ENCODE data around the gene PRPF38B.
A peak's percentile ranks its signal among the peaks of the same experiment; 100 is the strongest.

PRPF38B gene

DNA sequence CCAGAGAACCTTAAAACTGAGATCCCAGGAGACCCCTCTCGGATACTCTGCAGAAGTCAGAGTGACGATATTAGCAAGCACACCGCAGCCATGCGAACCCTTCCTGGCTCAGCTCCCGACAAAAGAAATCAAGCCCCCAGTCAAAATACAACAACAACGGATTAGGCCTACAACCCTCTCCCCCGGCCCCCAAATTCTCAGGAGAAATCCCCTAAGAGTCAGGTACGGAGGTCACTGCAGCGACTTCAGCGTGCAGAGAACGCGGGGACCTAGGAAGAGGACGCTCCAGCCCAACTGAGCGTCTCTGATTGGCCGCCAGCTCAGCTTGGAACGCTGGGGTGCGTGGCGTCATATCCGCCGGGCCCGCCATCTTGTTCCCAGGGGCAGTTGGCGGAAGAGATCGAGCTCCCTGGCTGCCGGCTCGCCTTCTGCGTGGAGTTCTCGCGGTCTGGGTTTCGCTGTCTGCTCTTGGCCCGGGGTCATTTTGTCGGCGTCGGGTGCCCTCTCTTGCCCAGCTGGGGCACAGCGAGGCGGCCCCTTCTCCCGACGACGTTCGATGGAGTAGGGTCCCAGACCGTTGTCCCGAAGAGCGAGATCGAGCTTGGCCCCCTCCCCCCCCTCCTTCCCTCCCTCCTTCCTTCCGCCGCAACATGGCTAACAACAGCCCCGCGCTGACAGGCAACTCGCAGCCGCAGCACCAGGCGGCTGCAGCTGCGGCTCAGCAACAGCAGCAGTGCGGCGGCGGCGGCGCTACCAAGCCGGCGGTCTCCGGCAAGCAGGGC, at the start of gene PRPF38B:
Gene PRPF38B (plus strand): TSS at position 369 of the 782 bp plus-strand sequence. CDS start 282 bp downstream, at position 651.
- Mint-ChIP-seq H3K27me3 (no peaks in the 10 kb centered on the region), H3K27ac (peak within 1 kb of the TSS; percentile 98), H3K36me3 (peaks cover 3% of the 10 kb centered on the region), H3K4me1 (peaks cover 27% of the 10 kb centered on the region), H3K9me3 (no peaks in the 10 kb centered on the region), H3K4me3 (peak within 1 kb of the TSS; percentile 96)
- peak; percentile 89 for ATAC-seq (ENCODE audit: low read depth)
- DNase-seq (ENCODE audit: low spot score in 2 of 2) = peak; percentile 84 to 93

GRCh38 chr1:108643492-108644335, 48.4 kb upstream of the PRPF38B start:
- ATAC-seq (ENCODE audit: low read depth) = peak; percentile 55

GRCh38 chr1:108644984-108645383, 47.1 kb upstream of the PRPF38B start:
- ATAC-seq (ENCODE audit: low read depth) = no peak
- Mint-ChIP-seq H3K4me1 (peaks cover 21% of the 10 kb centered on the region), H3K4me3 (no peak overlapping the region), H3K27me3 (no peaks in the 10 kb centered on the region), H3K27ac (peak overlapping the region; percentile 36), H3K36me3 (peaks cover 10% of the 10 kb centered on the region), H3K9me3 (no peaks in the 10 kb centered on the region)
- DNase-seq (ENCODE audit: low spot score in 2 of 2) = no peak

More at GRCh38 chr1:108643492-108644335, 48.4 kb upstream of the PRPF38B start:
- no peak overlapping the region for H3K27ac Mint-ChIP-seq
- H3K27me3 Mint-ChIP-seq = no peaks in the 10 kb centered on the region
- H3K4me1 Mint-ChIP-seq = peaks cover 24% of the 10 kb centered on the region
- H3K36me3 Mint-ChIP-seq = peaks cover 9% of the 10 kb centered on the region
- H3K4me3 Mint-ChIP-seq = no peak overlapping the region
- DNase-seq (ENCODE audit: low spot score in 2 of 2) = peak in 1 of 2 donors; percentile 28
- no peaks in the 10 kb centered on the region for H3K9me3 Mint-ChIP-seq

- Mint-ChIP-seq H3K4me1 (peaks cover 21% of the 10 kb centered on the region), H3K27ac (peak overlapping the region; percentile 33), H3K27me3 (no peaks in the 10 kb centered on the region), H3K36me3 (peaks cover 9% of the 10 kb centered on the region), H3K9me3 (no peaks in the 10 kb centered on the region), H3K4me3 (no peak overlapping the region)
- DNase-seq (ENCODE audit: low spot score in 2 of 2) (no peak), ATAC-seq (ENCODE audit: low read depth) (no peak)
These were observed 46.4 kb upstream of the PRPF38B start for GRCh38 chr1:108645564-108646184.

DNA sequence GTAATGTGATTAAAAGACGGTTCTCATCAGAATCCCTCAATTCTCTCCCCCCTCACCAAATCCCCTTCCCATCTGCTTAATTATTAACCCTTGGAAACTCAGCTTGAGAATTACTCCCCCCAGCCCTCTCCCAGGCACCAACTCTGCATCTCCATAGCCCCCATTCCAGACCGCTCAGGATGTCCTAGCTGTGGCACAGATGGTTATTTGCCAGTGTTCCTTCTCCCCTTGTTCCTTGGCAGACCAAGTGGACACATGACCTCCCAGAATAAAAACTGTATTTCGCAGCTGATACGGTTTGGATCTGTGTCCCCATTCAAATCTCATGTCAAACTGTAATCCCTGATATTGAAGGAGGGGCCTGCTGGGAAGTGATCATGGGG, 45.9 kb upstream of the PRPF38B start:
- H3K9me3 Mint-ChIP-seq = no peaks in the 10 kb centered on the region
- no peak overlapping the region for H3K4me3 Mint-ChIP-seq
- DNase-seq (ENCODE audit: low spot score in 2 of 2) (no peak), ATAC-seq (ENCODE audit: low read depth) (no peak)
- H3K27ac Mint-ChIP-seq = peak overlapping the region; percentile 88
- H3K4me1 Mint-ChIP-seq = peaks cover 21% of the 10 kb centered on the region
- peaks cover 9% of the 10 kb centered on the region for H3K36me3 Mint-ChIP-seq
- H3K27me3 Mint-ChIP-seq = no peaks in the 10 kb centered on the region

DNA sequence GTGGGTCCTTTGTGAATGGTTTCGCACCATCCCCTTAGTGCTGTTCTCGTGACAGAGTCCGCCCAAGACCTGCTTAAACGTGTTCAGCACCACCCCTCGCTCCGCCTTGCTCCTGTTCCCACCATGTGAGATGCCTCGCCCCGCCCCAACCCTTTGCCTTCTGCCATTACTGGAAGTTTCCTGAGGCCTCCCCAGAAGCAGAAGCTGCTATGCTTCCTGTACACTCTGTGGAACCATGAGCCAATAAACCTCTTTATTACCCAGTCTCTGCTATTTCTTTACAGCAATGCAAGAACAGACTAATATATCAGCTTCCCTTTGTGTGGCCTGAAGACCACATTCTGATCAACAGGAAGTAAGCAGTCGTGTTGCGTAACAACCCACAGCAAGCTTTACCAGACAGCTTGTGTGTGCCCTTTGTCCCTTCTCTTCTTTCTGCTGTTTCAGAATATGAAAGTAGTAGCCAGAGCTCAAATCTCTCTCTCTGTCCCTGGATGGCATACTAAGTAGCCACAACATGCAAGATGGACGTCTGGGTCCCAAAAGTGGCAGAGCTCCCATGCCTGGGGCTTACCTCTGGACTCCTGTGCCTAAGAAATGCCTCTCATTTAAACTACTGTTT, 45.4 kb upstream of the PRPF38B start:
- peak; percentile 91 for ATAC-seq (ENCODE audit: low read depth)
- Mint-ChIP-seq H3K4me1 (peaks cover 21% of the 10 kb centered on the region), H3K27me3 (no peaks in the 10 kb centered on the region), H3K36me3 (peaks cover 14% of the 10 kb centered on the region), H3K9me3 (peaks cover 2% of the 10 kb centered on the region), H3K27ac (peak overlapping the region; percentile 88), H3K4me3 (no peak overlapping the region)
- peak in 1 of 2 donors; percentile 12 for DNase-seq (ENCODE audit: low spot score in 2 of 2)

- ATAC-seq (ENCODE audit: low read depth) = no peak
- no peaks in the 10 kb centered on the region for H3K27me3 Mint-ChIP-seq
- H3K4me1 Mint-ChIP-seq = no peaks in the 10 kb centered on the region
- H3K4me3 Mint-ChIP-seq = no peak overlapping the region
- no peak overlapping the region for H3K27ac Mint-ChIP-seq
- H3K9me3 Mint-ChIP-seq = peaks cover 2% of the 10 kb centered on the region
- H3K36me3 Mint-ChIP-seq = peaks cover 18% of the 10 kb centered on the region
- DNase-seq (ENCODE audit: low spot score in 2 of 2) = no peak
These were observed 38.5 kb upstream of the PRPF38B start for GRCh38 chr1:108653431-108654105.

DNA sequence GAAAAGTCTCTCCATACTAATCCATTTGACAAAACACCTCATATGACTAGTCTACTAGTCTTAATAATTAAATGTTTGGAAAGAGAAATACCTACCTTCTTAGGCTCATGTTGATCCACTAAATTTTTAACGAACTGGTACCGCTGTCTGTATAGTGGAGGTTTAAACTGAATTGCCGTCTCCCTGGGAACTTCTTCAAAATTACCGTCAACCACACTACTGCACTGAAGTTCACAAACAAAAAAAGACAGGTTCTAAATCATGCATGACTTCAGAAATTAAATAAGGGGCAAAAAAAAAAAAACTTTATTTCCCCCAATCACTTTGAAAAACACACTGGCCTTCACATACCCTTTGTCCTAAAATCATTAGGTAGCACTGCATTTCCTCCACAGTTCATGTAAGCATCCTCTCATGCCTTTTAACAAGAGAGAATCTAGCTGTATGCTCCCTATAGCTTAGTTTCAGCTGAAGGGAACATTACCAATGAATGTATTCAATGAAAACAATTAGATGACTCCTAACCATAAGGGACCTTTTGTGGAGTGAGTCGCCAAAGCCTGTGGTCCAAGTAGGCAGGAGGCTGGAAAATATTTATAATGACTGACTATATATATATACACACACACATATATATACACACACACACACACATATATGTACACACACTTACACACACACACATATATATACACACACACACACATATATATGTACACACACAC, 34.6 kb upstream of the PRPF38B start:
- Mint-ChIP-seq H3K4me1 (no peaks in the 10 kb centered on the region), H3K9me3 (no peaks in the 10 kb centered on the region), H3K4me3 (no peak overlapping the region), H3K27me3 (no peaks in the 10 kb centered on the region), H3K36me3 (peaks cover 5% of the 10 kb centered on the region), H3K27ac (no peak overlapping the region)
- ATAC-seq (ENCODE audit: low read depth) (no peak), DNase-seq (ENCODE audit: low spot score in 2 of 2) (no peak)

DNA sequence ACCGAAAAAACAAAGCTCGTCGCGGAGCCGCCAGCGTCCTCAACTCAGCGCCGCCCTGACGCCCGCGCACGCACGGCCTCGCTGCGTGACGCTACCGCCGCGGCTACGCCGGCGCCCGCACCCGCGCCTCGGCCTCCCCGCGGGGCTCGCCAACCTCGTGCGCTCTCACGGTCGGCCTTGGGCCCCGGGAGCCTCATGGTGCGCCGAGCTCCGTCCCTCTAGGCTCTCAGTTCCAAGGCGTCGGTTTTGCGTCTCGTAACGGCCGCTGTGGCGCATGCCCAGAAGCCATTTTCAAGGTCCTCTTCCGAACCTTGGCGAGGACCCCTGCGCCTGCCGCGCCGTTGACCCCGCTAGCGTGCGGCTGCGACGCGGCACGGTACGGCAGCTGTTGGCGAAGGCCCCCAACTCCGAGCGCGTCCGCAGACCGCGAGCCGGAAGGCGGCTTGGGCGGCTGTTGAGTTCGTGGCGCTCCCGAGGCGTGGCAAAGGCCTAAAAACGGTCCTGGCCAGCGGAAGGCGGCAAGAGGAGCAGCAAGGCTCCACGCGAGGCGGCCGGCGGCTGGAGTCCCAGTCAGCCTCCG, 31.0 kb upstream of the PRPF38B start, which contains the start of gene HENMT1:
Gene HENMT1 (minus strand): TSS at position 64 of the 580 bp plus-strand sequence. CDS start 1,209 bp downstream, outside the sequence.
- no peaks in the 10 kb centered on the region for H3K27me3 Mint-ChIP-seq
- ATAC-seq (ENCODE audit: low read depth) (peak; percentile 82), DNase-seq (ENCODE audit: low spot score in 2 of 2) (peak; percentile 71 to 80)
- no peaks in the 10 kb centered on the region for H3K9me3 Mint-ChIP-seq
- H3K36me3 Mint-ChIP-seq = peaks cover 1% of the 10 kb centered on the region
- H3K4me3 Mint-ChIP-seq = peak within 1 kb of the TSS; percentile 84
- peak within 1 kb of the TSS; percentile 92 for H3K27ac Mint-ChIP-seq
- no peaks in the 10 kb centered on the region for H3K4me1 Mint-ChIP-seq

- H3K4me1 Mint-ChIP-seq = no peaks in the 10 kb centered on the region
- H3K4me3 Mint-ChIP-seq = no peak overlapping the region
- DNase-seq (ENCODE audit: low spot score in 2 of 2) (no peak), ATAC-seq (ENCODE audit: low read depth) (no peak)
- H3K36me3 Mint-ChIP-seq = no peaks in the 10 kb centered on the region
- H3K27ac Mint-ChIP-seq = no peak overlapping the region
- H3K9me3 Mint-ChIP-seq = no peaks in the 10 kb centered on the region
- no peaks in the 10 kb centered on the region for H3K27me3 Mint-ChIP-seq
These were observed 29.0 kb upstream of the PRPF38B start for GRCh38 chr1:108663074-108663473.

DNA sequence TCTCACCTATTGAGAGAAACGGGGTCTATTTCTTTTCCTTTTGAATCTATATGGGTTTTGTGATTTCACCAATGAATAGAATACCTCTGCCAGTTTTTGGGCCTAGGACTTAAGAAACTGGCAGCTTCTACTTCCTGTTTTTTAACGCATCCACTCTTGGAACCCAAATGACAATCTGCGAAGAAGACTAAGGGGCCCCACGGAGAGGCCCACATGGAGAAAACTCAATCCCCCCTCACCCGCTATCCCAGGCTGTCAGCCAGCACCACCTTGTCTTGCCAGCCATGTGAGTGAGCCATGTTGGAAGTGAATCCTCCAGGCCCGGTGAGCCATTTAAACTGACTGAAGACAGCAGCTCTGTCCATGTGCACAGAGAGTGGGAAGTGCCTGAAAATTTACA, 27.6 kb upstream of the PRPF38B start:
- H3K27me3 Mint-ChIP-seq = no peaks in the 10 kb centered on the region
- DNase-seq (ENCODE audit: low spot score in 2 of 2) = no peak
- H3K4me3 Mint-ChIP-seq = no peak overlapping the region
- no peaks in the 10 kb centered on the region for H3K9me3 Mint-ChIP-seq
- ATAC-seq (ENCODE audit: low read depth) = no peak
- no peak overlapping the region for H3K27ac Mint-ChIP-seq
- no peaks in the 10 kb centered on the region for H3K4me1 Mint-ChIP-seq
- H3K36me3 Mint-ChIP-seq = no peaks in the 10 kb centered on the region

DNA sequence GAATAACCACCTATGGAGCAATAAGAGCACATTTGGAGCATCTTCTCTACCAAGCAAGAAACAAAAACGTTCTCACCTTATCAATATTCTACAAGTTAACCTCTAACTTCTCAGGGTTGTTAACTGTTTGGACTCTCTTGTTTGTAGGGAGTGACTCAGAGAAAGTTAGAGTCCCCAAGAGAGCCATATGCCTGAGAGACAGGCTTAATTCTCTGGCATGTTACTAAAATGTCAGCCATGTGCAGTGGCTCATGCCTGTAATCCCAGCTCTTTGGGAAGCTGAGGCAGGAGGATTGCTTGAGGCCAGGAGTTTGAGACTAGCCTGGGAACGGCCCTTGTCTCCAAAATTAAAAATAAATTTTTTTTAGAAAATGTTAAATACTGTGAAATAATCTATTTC, 27.0 kb upstream of the PRPF38B start:
- Mint-ChIP-seq H3K4me1 (no peaks in the 10 kb centered on the region), H3K27me3 (peaks cover 2% of the 10 kb centered on the region), H3K4me3 (no peak overlapping the region), H3K27ac (no peak overlapping the region), H3K36me3 (no peaks in the 10 kb centered on the region), H3K9me3 (no peaks in the 10 kb centered on the region)
- DNase-seq (ENCODE audit: low spot score in 2 of 2) (no peak), ATAC-seq (ENCODE audit: low read depth) (no peak)
